ENCODE results near the gene PRSS33. TPM values are rescaled to one million over a fixed set of nuclear protein-coding genes. Genes with fewer than 3 reads are reported as not detected.

Gene PRSS33
- total RNA-seq, 4 donors from 2014 or later = not detected

- Histone ChIP-seq H3K4me3 (no peak overlapping the region), H3K4me1 (no peaks in the 10 kb centered on the region), H3K27ac (no peak overlapping the region), H3K36me3 (no peaks in the 10 kb centered on the region), H3K27me3 (peaks cover 0 to 30% of the 10 kb centered on the region in 2 donors), H3K9me3 (no peaks in the 10 kb centered on the region)
- TF ChIP-seq POLR2A (IDR thresholded peaks at IDR 0.05) = no peak
- no peak for TF ChIP-seq EP300 (IDR thresholded peaks at IDR 0.05)
- no peak for TF ChIP-seq CTCF (IDR thresholded peaks at IDR 0.05)
- DNase-seq (ENCODE audit: low spot score in 2 of 2) = no peak
- WGBS, 2 donors = 59 to 73% methylated on average over 5 of the region's 5 CpGs
These were observed 50.1 kb downstream of the PRSS33 start for GRCh38 chr16:2737238-2737605.

DNA sequence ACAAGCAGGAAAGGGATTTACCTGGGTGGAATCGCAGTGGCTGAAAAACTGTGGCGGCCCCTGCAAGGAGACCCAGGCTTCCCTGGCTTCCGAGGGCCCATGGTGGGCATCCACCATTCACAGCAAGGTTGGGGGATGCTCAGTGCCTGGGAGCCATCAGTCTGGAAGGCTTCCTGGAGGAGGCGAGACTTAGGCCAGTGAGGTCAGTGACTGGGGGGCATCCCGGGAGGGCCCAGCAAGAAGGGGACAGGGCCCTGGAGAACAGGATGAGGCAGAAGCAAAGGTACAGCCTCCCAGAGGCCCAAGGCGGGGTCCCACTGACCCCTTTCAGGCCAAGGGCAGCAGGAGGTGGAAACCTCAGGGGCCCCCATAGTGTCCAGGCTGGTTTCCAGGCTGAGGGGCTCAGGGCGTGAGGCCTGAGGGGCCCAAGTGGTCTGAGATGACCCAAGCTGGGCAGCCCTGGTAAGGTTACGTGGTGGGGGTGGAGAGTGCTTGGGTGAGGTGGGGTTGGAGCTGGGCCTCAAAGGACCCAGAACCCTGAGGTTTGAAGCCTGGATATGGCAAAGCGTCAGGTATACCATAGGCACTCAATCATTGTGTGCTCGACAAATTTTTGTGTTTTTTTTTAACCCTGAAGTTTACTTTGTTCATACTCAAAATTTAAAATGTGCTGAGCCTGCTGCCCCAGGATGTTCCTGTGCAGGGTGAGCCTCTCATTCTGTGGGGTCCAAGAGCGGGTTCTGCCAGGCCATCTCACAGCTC, 50.7 kb downstream of the PRSS33 start:
- TF ChIP-seq POLR2A (IDR thresholded peaks at IDR 0.05) (no peak), EP300 (IDR thresholded peaks at IDR 0.05) (no peak), CTCF (IDR thresholded peaks at IDR 0.05) (no peak)
- Histone ChIP-seq H3K27ac (no peak overlapping the region), H3K9me3 (no peaks in the 10 kb centered on the region), H3K4me3 (no peak overlapping the region), H3K27me3 (peaks cover 0 to 30% of the 10 kb centered on the region in 2 donors), H3K36me3 (no peaks in the 10 kb centered on the region), H3K4me1 (no peaks in the 10 kb centered on the region)
- WGBS, 2 donors = 87 to 91% methylated on average over 11 of the region's 11 CpGs
- no peak for DNase-seq (ENCODE audit: low spot score in 2 of 2)

GRCh38 chr16:2734844-2735515, 52.4 kb downstream of the PRSS33 start:
- Histone ChIP-seq H3K4me3 (no peak overlapping the region), H3K27ac (no peak overlapping the region), H3K27me3 (peaks cover 0 to 30% of the 10 kb centered on the region in 2 donors), H3K9me3 (no peaks in the 10 kb centered on the region), H3K36me3 (no peaks in the 10 kb centered on the region), H3K4me1 (no peaks in the 10 kb centered on the region)
- no peak for DNase-seq (ENCODE audit: low spot score in 2 of 2)
- TF ChIP-seq POLR2A (IDR thresholded peaks at IDR 0.05) (no peak), CTCF (IDR thresholded peaks at IDR 0.05) (no peak), EP300 (IDR thresholded peaks at IDR 0.05) (no peak)
- 76% methylated on average over 10 of the region's 10 CpGs for WGBS, 2 donors

Small RNAs within 50 kb of the gene (small RNA-seq; reads per million reads assigned to genes)
- not detected for gene SNORA3C

Other genes starting within 250 kb of the PRSS33 start
- gene PDPK1, start 249.5 kb downstream of the PRSS33 start, total RNA-seq = 10 to 100 TPM; 28.6 to 41.7 (median 32.4) TPM
- gene KCTD5, start 105.0 kb downstream of the PRSS33 start, total RNA-seq = 10 to 100 TPM; 17.8 to 24.3 (median 21.2) TPM
- 1 to 10 TPM; 1.3 to 4.2 (median 2.4) TPM for gene PRSS27, start 67.3 kb downstream of the PRSS33 start, total RNA-seq
- 1,000 to 10,000 TPM in 1 of 4 donors, 100 to 1,000 TPM in 3; 843 to 1,374 (median 886) TPM for gene SRRM2, start 34.9 kb downstream of the PRSS33 start, total RNA-seq
- gene ELOB, start 10.3 kb downstream of the PRSS33 start, total RNA-seq = 100 to 1,000 TPM; 293 to 759 (median 513) TPM
- gene PRSS41, start 10.9 kb upstream of the PRSS33 start, total RNA-seq = not detected
- not detected for gene PRSS21, start 29.7 kb upstream of the PRSS33 start, total RNA-seq
- not detected for gene ZG16B, start 42.7 kb upstream of the PRSS33 start, total RNA-seq
- gene PRSS22, start 70.6 kb upstream of the PRSS33 start, total RNA-seq = not detected
- 10 to 100 TPM; 66.2 to 76.8 (median 72.8) TPM for gene FLYWCH2, start 95.7 kb upstream of the PRSS33 start, total RNA-seq
- 10 to 100 TPM; 65.1 to 74.9 (median 68.7) TPM for gene FLYWCH1, start 124.4 kb upstream of the PRSS33 start, total RNA-seq
- not detected for gene KREMEN2, start 176.7 kb upstream of the PRSS33 start, total RNA-seq
- gene PAQR4, start 181.8 kb upstream of the PRSS33 start, total RNA-seq = 10 to 100 TPM in 1 of 4 donors, 1 to 10 TPM in 3; 5.1 to 15.0 (median 7.9) TPM
- 1 to 10 TPM in 2 of 4 donors, under 1 TPM in 2; 0.60 to 1.6 (median 1.1) TPM for gene PKMYT1, start 192.9 kb upstream of the PRSS33 start, total RNA-seq
- under 1 TPM in 1 of 4 donors, not detected in 3; 0.30 TPM for gene CLDN9, start 225.4 kb upstream of the PRSS33 start, total RNA-seq
- not detected for gene CLDN6, start 230.6 kb upstream of the PRSS33 start, total RNA-seq
- 10 to 100 TPM in 2 of 4 donors, 1 to 10 TPM in 2; 2.4 to 47.4 (median 11.5) TPM for gene TNFRSF12A, start 232.8 kb upstream of the PRSS33 start, total RNA-seq
- 10 to 100 TPM; 17.7 to 46.9 (median 38.5) TPM for gene HCFC1R1, start 236.4 kb upstream of the PRSS33 start, total RNA-seq
- 10 to 100 TPM; 12.2 to 28.5 (median 18.0) TPM for gene THOC6, start 236.5 kb upstream of the PRSS33 start, total RNA-seq
- not detected for gene BICDL2, start 249.4 kb upstream of the PRSS33 start, total RNA-seq